ENCODE results near the gene FBXL14.

- TF ChIP-seq CTCF (IDR thresholded peaks at IDR 0.05) (no peak), POLR2A (IDR thresholded peaks at IDR 0.05) (no peak), EP300 (IDR thresholded peaks at IDR 0.05) (no peak)
Observed at GRCh38 chr12:1640328-1641234, 46.2 kb upstream of the FBXL14 start.

All from ovary (tissue), 3 donors.